Neuronal stem cell (in vitro differentiated cells): Measurements from ENCODE around the gene ZNF500.

Experiments used
- DNase-seq: peaks from one replicate; pipeline ENCODE4 v3.0.0-alpha.2; 2013; ENCODE audit warnings: low spot score
- H2AFZ ChIP-seq: one replicate; pipeline ENCODE4 v1.6.1; 2013; ENCODE audit warnings: mild to moderate bottlenecking, low read length, inconsistent platforms
- H2AK5ac ChIP-seq: 2 replicates; pipeline ENCODE4 v1.6.1; 2013; ENCODE audit warnings: low read depth, mild to moderate bottlenecking, inconsistent platforms, low read length, moderate library complexity, mixed read lengths
- H2BK120ac ChIP-seq: 2 replicates; pipeline ENCODE4 v1.6.1; 2013; ENCODE audit warnings: low read depth, mild to moderate bottlenecking, inconsistent platforms, low read length, moderate library complexity, mixed read lengths
- H2BK12ac ChIP-seq: one replicate; pipeline ENCODE4 v1.6.1; 2013; ENCODE audit warnings: low read length, inconsistent platforms
- H2BK15ac ChIP-seq: 2 replicates; pipeline ENCODE4 v1.6.1; 2013; ENCODE audit warnings: mild to moderate bottlenecking, low read length, inconsistent platforms, mixed read lengths
- H2BK5ac ChIP-seq: one replicate; pipeline ENCODE4 v1.6.1; 2013; ENCODE audit warnings: inconsistent platforms, mild to moderate bottlenecking, low read length, moderate library complexity
- H3K14ac ChIP-seq: one replicate; pipeline ENCODE4 v1.6.1; 2013; ENCODE audit warnings: low read length, inconsistent platforms
- H3K18ac ChIP-seq: 2 replicates; pipeline ENCODE4 v1.6.1; 2013; ENCODE audit warnings: low read length, inconsistent platforms
- H3K23ac ChIP-seq: 2 replicates; pipeline ENCODE4 v1.6.1; 2013; ENCODE audit warnings: low read depth, mild to moderate bottlenecking, mixed read lengths, low read length, inconsistent platforms; ENCODE audit not compliant: poor library complexity
- H3K27ac ChIP-seq: replicated peaks from 3 replicates; pipeline ENCODE4 v1.5.1; 2013; ENCODE audit warnings: low read length, inconsistent platforms
- H3K27me3 ChIP-seq, 3 experiments: 2 replicates each; pipeline ENCODE4 v1.6.1; 2013; ENCODE audit warnings: low read length in 3 of 3, mild to moderate bottlenecking in 2 of 3, inconsistent platforms in 1 of 3, low read depth in 1 of 3, mixed read lengths in 1 of 3, moderate library complexity in 1 of 3; ENCODE audit not compliant: control insufficient read depth in 3 of 3, insufficient read depth in 3 of 3
- H3K36me3 ChIP-seq, 2 donors: replicated peaks in 1 of 2; 2 replicates each; pipeline ENCODE4 v1.6.1; 2013; ENCODE audit warnings: low read length in 2 of 2; ENCODE audit not compliant: control insufficient read depth in 2 of 2, insufficient read depth in 2 of 2
- H3K4ac ChIP-seq: 2 replicates; pipeline ENCODE4 v1.6.1; 2013; ENCODE audit warnings: inconsistent platforms, mild to moderate bottlenecking, low read length, moderate library complexity
- H3K4me1 ChIP-seq, 2 donors: 1 replicate in 1 of 2; 2 replicates in 1 of 2; pipeline ENCODE4 v1.6.1; 2013; ENCODE audit warnings: low read length in 2 of 2, low read depth in 1 of 2; ENCODE audit not compliant: control insufficient read depth in 2 of 2, insufficient read depth in 1 of 2
- H3K4me2 ChIP-seq: one replicate; pipeline ENCODE4 v1.6.1; 2013; ENCODE audit warnings: mild to moderate bottlenecking, low read length, inconsistent platforms; ENCODE audit not compliant: insufficient read depth, poor library complexity, severe bottlenecking
- H3K4me3 ChIP-seq, 2 donors: 2 replicates each; pipeline ENCODE4 v1.5.1; 2013; ENCODE audit warnings: low read length in 2 of 2, mild to moderate bottlenecking in 2 of 2, inconsistent platforms in 1 of 2, moderate library complexity in 1 of 2
- H3K79me1 ChIP-seq: one replicate; pipeline ENCODE4 v1.6.1; 2013; ENCODE audit warnings: low read depth, mild to moderate bottlenecking, inconsistent platforms, low read length, moderate library complexity
- H3K9ac ChIP-seq: one replicate; pipeline ENCODE4 v1.6.1; 2013; ENCODE audit warnings: mild to moderate bottlenecking, low read depth, low read length, inconsistent platforms; ENCODE audit not compliant: poor library complexity
- H3K9me3 ChIP-seq, 2 donors: replicated peaks in 1 of 2; 2 replicates each; pipeline versions ENCODE3 to v1.6.1; 2013; ENCODE audit warnings: low read length in 2 of 2, mild to moderate bottlenecking in 2 of 2, inconsistent platforms in 1 of 2, low read depth in 1 of 2, mixed read lengths in 1 of 2, moderate library complexity in 1 of 2; ENCODE audit not compliant: control insufficient read depth in 2 of 2, insufficient read depth in 1 of 2
- H4K8ac ChIP-seq: one replicate; pipeline ENCODE4 v1.6.1; 2013; ENCODE audit warnings: low read depth, mild to moderate bottlenecking, inconsistent platforms, low read length, moderate library complexity
- H4K91ac ChIP-seq: one replicate; pipeline ENCODE4 v1.6.1; 2013; ENCODE audit warnings: low read length, low read depth, mild to moderate bottlenecking, inconsistent platforms; ENCODE audit not compliant: poor library complexity
- WGBS, 2 donors: extraction: QIAGEN DNeasy Blood & Tissue Kit; methylation state at CpG; one replicate each; pipeline ENCODE4 v1.1.7; 2013; ENCODE audit warnings: missing lambda C conversion rate in 2 of 2, mixed read lengths in 1 of 2; ENCODE audit not compliant: insufficient read length in 2 of 2, insufficient replicate concordance in 1 of 2; ENCODE audit errors: extremely low coverage in 2 of 2; 5-methylcytosine and 5-hydroxymethylcytosine counted together

The ZNF500 gene

GRCh38 chr16:4801962-4802658, 35.1 kb upstream of the ZNF500 start, which contains the start of gene ROGDI:
Gene ROGDI (minus strand): TSS chr16:4802633. CDS start chr16:4802571, 62 bp downstream.
- H2AK5ac ChIP-seq: peak within 1 kb of the TSS; percentile 53
- peaks cover 2% of the 10 kb centered on the region for H3K79me1 ChIP-seq
- peak within 1 kb of the TSS; percentile 99 for H3K18ac ChIP-seq
- H3K4me1 ChIP-seq: peaks cover 5 to 14% of the 10 kb centered on the region in 2 donors
- no peaks in the 10 kb centered on the region for H3K27me3 ChIP-seq
- H2BK5ac ChIP-seq: peak within 1 kb of the TSS; percentile 43
- no peak within 1 kb of the TSS for H2BK12ac ChIP-seq
- peak; percentile 74 for DNase-seq
- WGBS, 2 donors: no CpG with 5 or more reads among the region's 70 CpGs
- H3K36me3 ChIP-seq: peaks cover 27 to 41% of the 10 kb centered on the region in 2 donors
- H2BK120ac ChIP-seq: no peak within 1 kb of the TSS
- no peak within 1 kb of the TSS for H3K4ac ChIP-seq
- peak within 1 kb of the TSS; percentile 98 for H3K27ac ChIP-seq
- H4K8ac ChIP-seq: peak within 1 kb of the TSS; percentile 43
- H4K91ac ChIP-seq: no peak within 1 kb of the TSS
- H3K9ac ChIP-seq: peak within 1 kb of the TSS; percentile 96
- peak within 1 kb of the TSS; percentile 68 for H2BK15ac ChIP-seq
- H3K4me3 ChIP-seq: peak within 1 kb of the TSS; percentile 94 to 97
- peak within 1 kb of the TSS; percentile 95 for H3K4me2 ChIP-seq
- no peaks in the 10 kb centered on the region for H3K9me3 ChIP-seq
- peak within 1 kb of the TSS; percentile 98 for H3K23ac ChIP-seq
- peak within 1 kb of the TSS; percentile 60 for H3K14ac ChIP-seq
- peak within 1 kb of the TSS; percentile 100 for H2AFZ ChIP-seq

- H3K79me1 ChIP-seq: peaks cover 2% of the 10 kb centered on the region
Observed at GRCh38 chr16:4801051-4801961, 34.3 kb upstream of the ZNF500 start.

GRCh38 chr16:4800290-4801041, 33.5 kb upstream of the ZNF500 start:
- H3K27me3 ChIP-seq: no peaks in the 10 kb centered on the region
- no peak overlapping the region for H3K4ac ChIP-seq
- H2BK120ac ChIP-seq: no peak overlapping the region
- peaks cover 5 to 14% of the 10 kb centered on the region in 2 donors for H3K4me1 ChIP-seq
- H3K9me3 ChIP-seq: no peaks in the 10 kb centered on the region
- no CpG with 5 or more reads among the region's 17 CpGs for WGBS, 2 donors
- DNase-seq: no peak
- no peak overlapping the region for H2BK15ac ChIP-seq
- H4K8ac ChIP-seq: no peak overlapping the region
- H2AK5ac ChIP-seq: peak overlapping the region; percentile 36
- no peak overlapping the region for H3K18ac ChIP-seq
- no peak overlapping the region for H4K91ac ChIP-seq
- H3K79me1 ChIP-seq: peaks cover 2% of the 10 kb centered on the region
- H2BK12ac ChIP-seq: peak overlapping the region; percentile 41
- H3K9ac ChIP-seq: no peak overlapping the region
- H3K4me3 ChIP-seq: no peak overlapping the region
- no peak overlapping the region for H3K27ac ChIP-seq
- no peak overlapping the region for H3K14ac ChIP-seq
- H2AFZ ChIP-seq: no peak overlapping the region
- no peak overlapping the region for H3K23ac ChIP-seq
- peaks cover 24 to 31% of the 10 kb centered on the region in 2 donors for H3K36me3 ChIP-seq
- no peak overlapping the region for H3K4me2 ChIP-seq
- H2BK5ac ChIP-seq: no peak overlapping the region

More at GRCh38 chr16:4801051-4801961, 34.3 kb upstream of the ZNF500 start:
- Histone ChIP-seq H3K4ac (no peak overlapping the region), H3K18ac (peak overlapping the region; percentile 44), H3K4me1 (peaks cover 5 to 14% of the 10 kb centered on the region in 2 donors), H4K91ac (no peak overlapping the region), H2AFZ (peak overlapping the region; percentile 100), H2BK15ac (peak overlapping the region; percentile 68), H3K4me2 (peak overlapping the region; percentile 75), H3K23ac (peak overlapping the region; percentile 98), H2BK120ac (no peak overlapping the region), H3K27me3 (no peaks in the 10 kb centered on the region), H3K36me3 (peaks cover 26 to 37% of the 10 kb centered on the region in 2 donors), H3K9me3 (no peaks in the 10 kb centered on the region), H2AK5ac (peak overlapping the region; percentile 53), H3K9ac (peak overlapping the region; percentile 96), H3K4me3 (peak overlapping the region; percentile 94 to 97), H3K27ac (peak overlapping the region; percentile 98), H2BK5ac (peak overlapping the region; percentile 43), H3K14ac (peak overlapping the region; percentile 60), H2BK12ac (no peak overlapping the region), H4K8ac (no peak overlapping the region)
- DNase-seq: no peak
- WGBS, 2 donors: no CpG with 5 or more reads among the region's 29 CpGs
